ENCODE measurements around the gene DNAJA2.
"Not testable (repeated sequence)": the region's sequence is repeated elsewhere in the genome, so short reads cannot be mapped to it uniquely, and the experiment has no call there.

The DNAJA2 gene

DNA sequence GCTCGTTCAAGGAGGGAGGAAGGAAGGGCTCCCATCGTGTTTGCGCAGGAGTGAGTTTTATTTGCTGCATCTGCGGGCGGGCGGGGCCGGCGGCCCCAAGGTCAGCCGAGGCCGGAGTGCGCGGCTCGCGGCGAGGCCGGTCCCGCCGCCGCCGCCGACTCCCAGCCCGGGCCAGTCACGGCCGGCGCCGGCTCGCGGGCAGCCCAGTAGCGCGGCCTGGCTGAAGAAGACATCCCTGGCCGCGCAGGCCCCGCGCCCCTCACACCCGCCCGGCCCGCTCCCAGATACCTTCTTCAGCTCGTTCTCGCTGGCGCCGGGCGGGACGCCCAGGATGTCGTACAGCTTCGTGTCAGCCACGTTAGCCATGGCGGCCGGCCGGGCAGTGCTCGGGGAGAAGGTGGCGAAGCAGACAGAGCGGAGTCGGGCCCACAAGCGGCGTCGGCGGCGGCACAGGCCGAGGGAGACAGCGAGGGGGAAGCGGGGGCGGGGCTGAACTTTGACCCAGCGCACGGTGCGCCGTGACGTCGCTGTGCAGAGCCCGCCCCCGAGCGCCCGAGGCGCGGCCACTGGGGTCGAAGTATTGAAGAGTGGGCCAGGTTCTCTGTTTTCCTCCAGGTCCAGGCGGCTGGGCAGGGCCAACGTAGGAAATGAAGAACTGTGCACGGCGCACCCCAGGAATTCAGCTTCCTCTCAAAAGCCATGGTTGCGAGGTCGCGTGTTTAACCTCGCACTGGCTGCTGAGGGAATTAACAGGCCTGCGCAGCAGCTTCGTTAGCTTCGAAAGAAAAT lies at the start of gene DNAJA2:
DNAJA2 (minus strand) TSS at position 468 of the 789 bp plus-strand sequence; CDS start at position 366, 102 bp downstream.
- DNase-seq = peak; percentile 68

DNA sequence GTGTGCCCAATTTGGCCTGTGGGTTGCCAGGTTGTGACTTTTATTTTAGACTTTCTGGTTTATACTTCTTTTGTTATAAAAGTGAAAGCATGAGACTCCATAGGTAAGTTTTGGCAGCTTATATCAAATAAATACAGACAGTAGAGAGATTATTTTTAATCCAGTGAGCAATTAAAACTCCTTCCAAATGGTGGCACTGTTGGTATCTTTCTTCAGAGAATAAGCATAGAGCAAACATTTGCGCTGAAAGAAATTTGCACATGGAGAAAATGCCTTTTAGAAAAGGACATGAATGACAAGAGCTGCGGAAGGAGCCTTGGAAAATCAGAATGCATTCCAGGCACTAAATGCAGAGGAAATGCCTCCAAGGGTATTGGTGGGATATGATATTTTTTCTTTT lies 46.1 kb upstream of the DNAJA2 start:
- DNase-seq = no peak

DNA sequence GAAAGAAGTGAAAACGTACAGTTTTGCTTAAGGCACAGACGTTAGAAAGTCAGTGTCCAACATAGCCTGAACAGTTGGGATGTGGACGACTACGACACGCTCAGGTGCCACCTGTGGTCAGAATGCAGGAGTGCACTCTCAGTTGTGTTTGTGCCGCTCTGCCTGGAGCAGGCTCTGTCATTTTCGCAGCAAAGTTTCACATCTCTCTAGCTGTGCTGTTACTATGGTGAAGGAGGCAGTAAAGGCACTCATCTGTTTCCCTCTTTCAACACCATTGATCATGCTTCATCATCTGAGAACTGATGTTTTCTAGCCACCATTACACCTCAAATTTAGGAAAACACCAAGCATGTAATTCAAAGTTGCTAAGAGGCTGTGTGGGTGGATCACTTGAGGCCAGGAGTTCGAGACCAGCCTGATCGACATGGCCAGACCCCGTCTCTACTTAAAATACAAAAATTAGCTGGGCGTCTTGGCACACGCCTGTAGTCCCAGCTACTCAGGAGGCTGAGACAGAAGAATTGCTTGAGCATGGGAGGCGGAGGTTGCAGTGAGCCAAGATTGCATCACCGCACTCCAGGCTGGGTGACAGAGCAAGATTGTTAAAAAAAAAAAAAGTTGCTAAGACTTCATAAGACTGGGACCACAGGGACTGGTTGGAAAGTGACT lies 44.9 kb upstream of the DNAJA2 start:
- peak; percentile 14 for DNase-seq

DNA sequence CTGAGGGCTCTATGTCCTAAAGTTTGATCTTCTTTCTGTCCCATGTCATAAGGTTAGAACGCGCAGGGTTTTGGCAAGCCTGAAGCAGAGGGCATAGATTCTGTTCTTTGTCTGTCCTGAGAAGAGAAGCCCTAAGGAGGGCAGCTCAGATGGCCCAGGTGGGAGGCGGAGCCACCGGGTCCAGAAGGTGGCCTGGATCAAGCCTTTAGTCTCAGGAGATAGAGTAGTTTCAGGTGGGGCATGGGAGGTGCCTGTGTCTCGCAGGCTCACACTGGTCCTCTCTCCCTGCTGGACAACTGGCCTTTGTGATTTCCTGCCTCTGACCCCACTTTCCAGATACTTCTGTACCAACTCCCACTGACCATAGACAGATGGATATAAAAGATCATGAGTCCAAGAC lies 44.2 kb upstream of the DNAJA2 start:
- DNase-seq = no peak

DNA sequence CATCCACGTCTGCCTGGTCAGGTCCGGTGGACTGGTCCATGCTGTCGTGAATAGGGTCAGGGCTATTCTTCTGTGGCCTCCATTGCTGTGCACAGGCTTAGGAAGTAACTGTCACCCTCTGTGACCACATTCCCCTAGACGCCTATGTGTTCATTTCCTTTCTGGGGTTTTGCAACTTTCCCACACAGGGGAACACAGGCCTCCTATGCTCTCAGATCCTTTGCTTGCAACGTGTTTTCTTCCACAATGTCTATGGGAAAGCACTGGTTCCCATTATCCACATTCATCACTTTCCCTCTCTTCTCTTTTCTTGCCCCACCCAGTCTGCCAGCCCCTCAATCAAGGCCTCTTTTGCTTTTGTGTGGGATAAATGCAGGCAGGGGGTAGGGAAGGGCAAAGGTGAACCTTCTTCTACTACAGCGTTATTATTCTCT lies 43.2 kb upstream of the DNAJA2 start:
- DNase-seq = no peak

DNA sequence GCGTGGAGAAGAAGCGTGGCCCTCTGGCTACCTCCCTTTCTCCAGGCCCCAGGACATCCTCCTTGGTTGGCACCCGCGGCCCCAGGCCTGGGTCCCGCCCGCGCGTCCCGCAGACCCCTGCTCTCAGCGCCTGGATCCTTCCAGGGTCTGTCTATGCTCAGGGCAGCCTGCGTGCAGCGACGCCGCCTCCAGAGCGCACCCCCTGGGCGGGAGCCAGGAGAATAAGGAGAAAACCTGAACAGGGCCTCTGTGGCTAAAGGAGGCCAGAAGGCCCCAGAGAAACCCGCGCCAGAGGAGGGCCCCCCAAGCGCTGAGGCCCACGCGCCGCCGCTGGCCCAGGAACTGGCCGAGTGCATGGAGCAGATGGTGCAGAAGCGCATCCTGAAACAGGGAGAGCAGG lies 40.4 kb upstream of the DNAJA2 start:
- no peak for DNase-seq

DNA sequence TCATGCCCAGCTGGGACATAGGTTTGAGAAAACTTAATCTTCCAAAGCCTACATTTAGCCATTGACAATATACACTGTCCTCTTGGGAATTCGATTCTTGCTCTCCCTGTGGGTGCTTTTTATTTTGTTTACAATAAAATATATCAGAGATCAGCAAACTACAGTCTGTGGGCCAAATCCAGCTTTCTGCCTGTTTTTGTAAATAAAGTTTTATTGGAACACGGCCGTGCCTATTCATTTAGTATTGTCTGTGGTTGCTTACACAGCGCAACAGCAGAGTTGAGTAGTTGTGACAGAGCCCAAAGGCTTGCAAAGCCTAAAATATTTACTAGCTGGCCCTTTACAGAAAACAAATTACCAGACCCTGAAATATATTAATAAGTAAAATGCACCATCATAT lies 39.7 kb upstream of the DNAJA2 start:
- DNase-seq = no peak

DNA sequence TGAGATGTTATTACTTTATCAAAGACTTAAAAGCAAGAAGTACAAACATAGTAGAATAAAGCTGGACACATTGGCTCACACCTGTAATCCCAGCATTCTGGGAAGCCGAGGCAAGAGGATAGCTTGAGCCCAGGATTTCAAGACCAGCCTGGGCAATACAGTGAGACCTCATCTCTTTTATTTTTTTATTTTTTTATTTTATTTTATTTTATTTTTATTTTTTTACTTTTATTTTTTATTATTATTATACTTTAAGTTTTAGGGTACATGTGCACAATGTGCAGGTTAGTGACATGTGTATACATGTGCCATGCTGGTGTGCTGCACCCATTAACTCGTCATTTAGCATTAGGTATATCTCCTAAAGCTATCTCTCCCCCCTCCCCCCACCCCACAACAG lies 37.3 kb upstream of the DNAJA2 start:
- not testable (repeated sequence) for DNase-seq

DNA sequence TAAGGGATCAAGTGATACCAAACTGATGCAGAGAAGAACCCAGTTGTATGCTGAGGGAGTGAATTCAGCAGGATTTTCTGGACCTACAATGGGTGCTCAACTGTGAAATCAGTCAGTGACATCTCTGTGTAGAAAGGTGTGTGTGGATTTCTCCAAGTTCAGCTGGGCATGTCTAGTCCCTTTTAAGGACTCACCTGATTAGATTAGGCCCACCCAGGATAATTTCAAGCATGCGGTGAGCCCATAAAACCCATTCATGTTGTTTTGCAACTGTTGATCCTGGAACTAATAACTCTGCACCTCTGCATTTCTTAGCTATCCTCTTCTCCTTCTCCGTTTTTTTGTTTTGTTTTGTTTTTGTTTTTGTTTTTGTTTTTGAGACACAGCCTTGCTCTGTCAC lies 35.1 kb upstream of the DNAJA2 start:
- no peak for DNase-seq

DNA sequence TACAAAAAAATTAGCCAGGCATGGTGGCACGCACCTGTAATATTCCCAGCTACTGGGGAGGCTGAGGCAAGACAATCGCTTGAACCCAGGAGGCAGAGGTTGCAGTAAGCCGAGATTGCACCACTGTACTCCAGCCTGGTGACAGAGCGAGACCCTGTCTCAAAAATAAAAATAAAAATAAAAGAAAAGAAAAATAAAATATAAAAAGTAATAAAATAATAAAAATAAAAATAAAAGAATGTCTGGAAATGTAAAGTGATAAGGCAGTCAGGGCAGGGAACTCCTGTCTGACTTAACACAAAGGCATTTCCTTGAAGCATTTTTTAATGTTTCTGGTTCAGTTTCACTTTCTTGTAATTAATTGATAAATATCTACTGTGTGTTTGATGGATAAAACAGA lies 34.7 kb upstream of the DNAJA2 start:
- no peak for DNase-seq

DNA sequence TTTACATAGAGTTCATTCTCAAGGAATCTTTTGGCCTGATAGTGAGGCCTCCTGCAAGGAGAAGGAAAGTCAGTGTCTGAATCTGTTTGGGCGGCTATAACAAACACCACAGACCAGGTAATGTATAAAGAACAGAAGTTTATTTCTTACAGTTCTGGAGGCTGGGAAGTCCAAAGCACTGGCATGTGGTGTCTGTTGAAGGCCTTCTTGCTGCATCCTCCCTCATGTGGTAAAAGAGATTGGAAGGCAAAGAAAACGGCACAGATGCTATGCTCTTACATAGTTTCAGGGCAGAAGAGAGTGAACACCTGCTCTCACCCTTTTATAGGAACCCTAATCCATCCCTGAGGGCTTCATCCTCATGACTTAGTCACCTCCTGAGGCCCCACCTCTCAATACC lies 31.2 kb upstream of the DNAJA2 start:
- DNase-seq = no peak

DNA sequence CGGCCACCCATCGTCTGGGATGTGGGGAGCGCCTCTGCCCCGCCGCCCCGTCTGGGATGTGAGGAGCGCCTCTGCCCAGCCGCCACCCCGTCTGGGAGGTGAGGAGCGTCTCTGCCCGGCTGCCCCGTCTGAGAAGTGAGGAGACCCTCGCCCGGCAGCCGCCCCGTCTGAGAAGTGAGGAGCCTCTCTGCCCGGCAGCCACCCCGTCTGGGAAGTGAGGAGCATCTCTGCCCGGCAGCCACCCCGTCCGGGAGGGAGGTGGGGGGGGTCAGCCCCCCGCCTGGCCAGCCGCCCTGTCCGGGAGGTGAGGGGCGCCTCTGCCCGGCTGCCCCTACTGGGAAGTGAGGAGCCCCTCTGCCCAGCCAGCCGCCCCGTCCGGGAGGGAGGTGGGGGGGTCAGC lies 26.6 kb upstream of the DNAJA2 start:
- DNase-seq = not testable (repeated sequence)

DNA sequence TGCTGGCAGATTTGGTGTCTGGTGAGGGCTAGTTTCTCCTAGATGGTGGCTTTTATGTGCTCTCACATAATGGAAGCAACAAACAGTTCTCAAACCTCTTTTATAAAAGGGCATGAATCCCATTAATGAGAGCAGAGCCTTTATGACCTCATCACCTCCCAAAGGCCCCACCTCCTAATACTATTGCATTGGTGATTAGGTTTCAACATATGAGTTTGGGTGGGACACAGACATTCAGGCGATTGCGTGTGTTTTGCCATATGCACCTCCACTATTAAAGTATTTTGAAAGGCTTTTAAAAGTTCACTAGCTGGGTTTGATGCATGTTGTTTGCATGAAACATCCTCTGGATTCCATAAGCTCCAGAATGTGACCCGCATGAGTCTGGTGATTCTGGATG lies 24.4 kb upstream of the DNAJA2 start:
- DNase-seq = no peak

DNA sequence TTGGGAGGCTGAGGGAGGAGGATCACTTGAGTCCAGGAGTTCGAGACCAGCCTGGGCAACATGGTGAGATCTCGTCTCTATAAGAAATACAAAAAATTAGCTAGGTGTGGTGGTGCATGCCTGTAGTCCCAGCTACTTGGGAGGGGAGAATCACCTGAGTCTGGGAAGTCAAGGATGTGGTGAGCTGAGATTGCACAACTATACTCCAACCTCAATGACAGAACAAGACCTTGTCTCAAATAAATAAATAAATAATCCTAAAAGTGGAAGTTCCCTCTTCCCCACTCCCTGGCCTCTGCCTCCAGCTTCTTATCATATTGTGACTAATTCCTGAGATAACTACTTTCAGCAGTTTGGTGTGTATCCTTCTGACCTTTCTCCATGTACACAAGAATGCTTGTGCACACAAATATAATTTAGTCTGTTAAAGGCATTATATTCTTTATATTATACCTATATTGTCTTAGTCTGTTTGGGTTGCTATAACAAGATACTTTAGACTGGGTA lies 23.5 kb upstream of the DNAJA2 start:
- no peak for DNase-seq

DNA sequence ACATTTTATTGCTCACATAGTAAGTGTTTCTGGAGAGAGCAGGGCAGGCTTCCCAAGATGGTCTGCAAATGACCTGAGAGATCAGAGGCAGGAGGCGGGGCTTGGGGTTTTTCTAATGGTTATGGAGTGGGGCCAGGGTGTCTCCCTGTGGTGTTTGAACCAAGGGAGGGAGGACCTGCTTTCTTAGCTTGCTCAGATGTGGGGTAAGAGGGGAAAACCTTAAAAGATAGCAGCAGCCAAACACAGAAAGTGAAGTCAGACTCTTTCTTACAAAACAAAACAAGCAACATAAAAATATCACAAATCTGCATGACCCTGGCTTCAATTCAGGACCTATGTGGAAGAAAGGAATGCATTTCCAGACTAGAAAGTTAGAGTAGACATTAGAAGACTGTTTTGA lies 22.9 kb upstream of the DNAJA2 start:
- no peak for DNase-seq

DNA sequence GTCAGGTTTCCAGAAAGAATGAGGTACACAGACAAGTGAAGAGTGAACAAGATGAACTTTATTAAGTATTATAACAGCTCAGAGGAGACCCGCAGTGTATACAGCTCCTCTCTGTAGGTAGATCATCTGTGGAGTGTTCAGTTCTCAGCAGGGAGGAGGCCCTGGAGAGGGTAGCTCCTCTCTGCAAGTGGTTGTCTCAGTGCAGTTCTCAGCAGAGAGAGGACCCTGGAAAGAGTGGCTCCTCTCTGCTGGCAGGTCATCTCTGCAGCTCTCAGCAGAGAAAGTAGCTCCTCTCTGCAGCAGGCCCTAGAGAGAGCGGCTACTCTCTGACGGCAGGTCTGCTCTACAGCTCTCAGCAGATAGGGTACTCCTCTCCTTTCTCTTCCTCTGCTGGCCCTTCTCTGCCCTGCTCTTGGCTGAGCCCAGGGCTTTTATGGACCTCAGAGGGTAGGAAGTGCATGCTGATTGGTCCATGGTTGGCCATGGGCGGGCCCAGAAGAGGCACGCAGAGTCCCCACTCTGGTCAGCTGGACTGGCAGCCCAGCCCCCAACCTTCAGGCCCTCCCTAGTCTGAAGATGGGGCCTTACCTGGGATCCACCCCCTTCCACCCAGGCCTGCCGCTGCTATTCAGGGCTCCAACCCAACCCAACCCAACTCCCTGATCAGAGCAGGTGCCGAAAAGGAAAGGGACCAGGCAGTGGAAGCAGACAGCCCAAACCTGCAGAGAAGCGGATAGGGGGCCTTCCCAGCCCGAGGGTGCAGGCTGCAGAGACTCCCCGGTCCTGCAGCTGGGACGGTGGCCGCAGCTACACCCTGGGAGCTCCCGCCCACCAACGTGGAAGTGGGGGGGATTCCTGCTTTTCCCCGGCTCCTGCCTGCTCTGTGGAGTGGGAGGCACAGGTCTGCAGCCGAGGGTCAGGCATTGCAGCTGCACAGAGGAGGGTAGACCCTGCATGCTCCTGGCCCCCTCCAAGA lies 18.5 kb upstream of the DNAJA2 start:
- DNase-seq = no peak

DNA sequence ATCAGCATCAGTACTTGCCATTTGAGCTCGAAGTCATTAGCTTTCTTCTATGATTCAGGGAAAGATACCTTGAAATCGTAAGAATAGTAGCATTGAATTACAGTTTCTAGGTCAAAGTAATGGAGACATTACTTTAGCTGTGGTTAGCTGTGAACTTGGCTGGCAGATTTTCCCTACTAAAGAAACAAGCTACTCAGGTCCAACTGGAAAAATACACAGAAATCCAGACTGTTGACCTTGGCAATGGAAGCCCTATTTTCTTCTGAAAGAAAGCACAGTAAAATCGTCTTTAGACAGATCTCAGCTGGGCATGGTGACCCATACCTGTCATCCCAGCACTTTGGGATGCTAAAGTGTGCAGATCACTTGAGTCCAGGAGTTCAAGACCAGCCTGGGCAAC lies 13.4 kb upstream of the DNAJA2 start:
- DNase-seq = no peak

DNA sequence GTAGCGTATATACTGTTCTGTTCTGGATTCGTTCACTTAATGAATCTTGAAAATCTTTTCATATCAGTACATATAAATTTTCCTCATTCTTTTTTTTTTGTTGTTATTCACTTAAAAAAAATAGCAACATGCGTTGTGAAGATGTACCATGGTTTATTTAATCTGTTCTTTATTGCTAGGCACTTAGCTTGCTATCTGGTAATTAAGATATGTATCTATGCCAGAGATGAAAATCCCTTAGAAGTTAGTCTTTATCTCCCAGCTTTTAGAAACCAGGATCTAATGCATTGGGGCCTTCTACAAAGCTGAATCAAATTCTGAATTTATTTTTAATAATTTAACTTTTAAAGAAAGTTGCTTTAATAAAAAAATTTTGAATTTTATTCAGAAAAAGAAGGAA lies 13.0 kb upstream of the DNAJA2 start:
- no peak for DNase-seq

DNA sequence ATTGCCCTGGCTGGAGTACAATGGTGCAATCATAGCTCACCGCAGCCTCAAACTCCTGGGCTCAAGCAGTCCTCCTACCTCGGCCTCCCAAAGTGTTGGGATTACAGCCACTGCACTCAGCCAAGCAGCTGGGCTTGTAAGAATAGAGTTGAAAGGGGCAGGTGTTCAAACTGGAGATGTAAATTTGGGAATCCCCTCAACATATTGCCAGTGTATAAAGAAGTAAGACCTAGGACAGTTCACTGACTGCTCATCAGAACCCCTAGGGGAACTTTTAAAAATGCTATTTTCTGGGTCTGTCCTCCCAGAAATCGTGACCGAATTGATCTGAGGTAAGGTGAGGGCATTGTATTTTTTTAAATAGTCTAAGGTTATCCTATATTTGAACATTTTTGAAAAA lies 8.9 kb upstream of the DNAJA2 start:
- DNase-seq = no peak

DNA sequence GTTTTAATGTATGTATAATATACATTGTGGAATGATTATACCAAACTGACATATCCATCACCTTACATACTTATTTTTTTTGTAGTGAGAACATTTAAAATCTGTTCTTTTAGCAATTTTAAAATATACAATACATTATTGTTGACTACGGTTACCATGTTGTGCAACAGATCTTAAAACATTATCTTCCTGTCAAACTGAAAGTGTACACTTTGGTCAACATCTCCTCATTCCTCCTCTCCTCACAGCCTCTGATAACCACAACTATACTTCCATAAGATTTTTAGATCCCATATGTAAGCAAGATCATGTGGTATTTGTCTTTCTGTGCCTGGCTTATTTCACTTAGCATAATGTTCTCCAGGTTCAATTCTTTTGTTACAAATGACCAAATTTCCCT lies 7.5 kb upstream of the DNAJA2 start:
- no peak for DNase-seq

DNA sequence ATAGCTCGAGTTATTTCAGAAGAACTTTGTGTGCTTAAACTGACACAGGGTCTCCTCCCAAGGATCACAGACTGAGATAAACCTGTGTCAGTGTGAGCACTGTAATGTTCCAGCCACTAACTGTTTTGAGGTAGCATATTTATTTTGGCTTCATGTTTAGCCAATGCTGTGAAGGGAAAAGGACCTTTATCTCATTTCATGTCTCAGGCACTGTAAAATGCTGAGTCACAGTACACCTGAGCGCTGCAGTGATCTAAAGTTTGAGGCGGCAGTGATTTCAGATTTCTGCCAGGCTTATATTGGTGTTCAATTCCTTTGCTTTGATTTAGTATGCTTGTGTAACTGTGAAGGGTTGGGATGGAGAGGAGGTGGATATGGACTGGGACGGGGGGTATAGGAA lies 3.1 kb upstream of the DNAJA2 start:
- no peak for DNase-seq

DNA sequence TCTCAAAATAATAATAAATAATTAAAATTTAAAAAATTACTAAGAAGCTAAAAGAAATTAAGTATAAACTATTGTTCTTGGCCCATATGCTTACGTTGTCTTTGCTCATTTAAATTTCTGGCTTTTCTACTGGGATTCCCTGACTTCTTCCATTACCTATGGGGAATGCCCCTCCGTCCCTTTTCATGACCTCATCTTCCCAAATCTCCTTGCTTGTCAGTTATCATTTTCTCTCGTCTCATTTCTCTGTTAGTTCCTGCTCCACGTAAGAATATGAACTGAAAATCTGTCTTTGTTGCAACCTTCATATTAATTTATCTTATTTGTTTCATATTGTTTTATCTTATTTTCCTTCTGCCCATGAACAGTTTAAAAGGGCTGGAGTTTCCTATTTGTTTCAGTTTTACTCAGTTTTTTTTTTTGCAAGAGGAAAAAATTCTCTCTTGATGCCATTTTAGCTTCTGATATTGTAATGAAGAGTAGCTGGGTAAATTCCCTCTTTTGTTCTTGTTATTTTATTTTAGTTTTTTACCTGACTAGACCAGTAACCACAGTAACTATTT lies 2.5 kb upstream of the DNAJA2 start:
- no peak for DNase-seq

DNA sequence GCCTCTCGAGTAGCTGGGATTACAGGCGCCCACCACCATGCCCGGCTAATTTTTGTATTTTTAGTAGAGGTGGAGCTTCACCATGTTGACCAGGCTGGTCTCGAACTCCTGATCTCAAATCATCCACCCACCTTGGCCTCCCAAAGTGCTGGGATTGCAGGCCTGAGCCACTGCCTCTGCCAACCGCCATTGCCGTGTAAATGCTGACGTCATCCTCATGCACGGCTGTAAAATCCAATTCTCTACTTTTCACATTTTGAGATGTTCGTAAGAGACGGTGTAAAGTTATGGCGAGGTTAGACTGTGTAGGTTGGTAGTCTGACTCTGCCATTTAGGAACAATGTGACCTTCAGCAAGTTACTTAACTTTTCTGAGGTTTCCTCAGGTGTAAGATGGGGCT lies 1.7 kb upstream of the DNAJA2 start:
- no peak for DNase-seq

Data from NCI-H748 treated with DMSO at 0.1 percent for 48 hours (cell line).